IMR-90 (cell line): ENCODE results near the gene JMJD8. TPM values are rescaled to one million over a fixed set of nuclear protein-coding genes. Genes with fewer than 3 reads are reported as not detected.

Source experiments
- ATAC-seq: fragments of 200-7000 bp; cut with Tn5 transposase; 2 replicates; pipeline ENCODE4 v1.9.1; 2020; ENCODE audit warnings: low read depth, mild to moderate bottlenecking, moderate library complexity
- BruUV-seq: library from RNA; stranded (reverse); fragments of 400-500 nt; replicated peaks from 2 replicates; lab custom pipeline; 2021; lab: Mats Ljungman, UMichigan
- CTCF ChIA-PET: fragments of 300-600 bp; formaldehyde crosslinking; extraction: SDS; loops from one replicate; lab custom pipeline; 2021; ENCODE audit warnings: antibody characterized with exemption; lab: Yijun Ruan, JAX
- POLR2A ChIA-PET: fragments of 300-600 bp; sonication (Branson Sonifier 250); formaldehyde crosslinking; loops from one replicate; lab custom pipeline; 2022; ENCODE audit warnings: antibody characterized with exemption; ENCODE audit not compliant: unreplicated experiment; lab: Charles Lee
- DNase-seq: peaks from one replicate; pipeline ENCODE4 v3.0.0; 2013
- H2AFZ ChIP-seq: replicated peaks from 2 replicates; pipeline ENCODE3; 2013; ENCODE audit warnings: low read length, mild to moderate bottlenecking; ENCODE audit not compliant: poor library complexity
- H2AK5ac ChIP-seq: 2 replicates; pipeline ENCODE4 v1.6.1; 2013; ENCODE audit warnings: low read depth, low read length, inconsistent platforms
- H2AK9ac ChIP-seq: replicated peaks from 2 replicates; pipeline ENCODE3; 2013; ENCODE audit warnings: mild to moderate bottlenecking, low read depth, low read length, moderate library complexity; ENCODE audit not compliant: poor library complexity
- H2BK120ac ChIP-seq: 2 replicates; pipeline ENCODE4 v1.6.1; 2013; ENCODE audit warnings: low read depth, low read length, inconsistent platforms
- H2BK15ac ChIP-seq: 3 replicates; pipeline ENCODE4 v1.6.1; 2013; ENCODE audit warnings: low read depth, low read length, inconsistent platforms
- H2BK20ac ChIP-seq: 2 replicates; pipeline ENCODE4 v1.6.1; 2013; ENCODE audit warnings: low read depth, mild to moderate bottlenecking, inconsistent platforms, low read length, moderate library complexity
- H2BK5ac ChIP-seq: 2 replicates; pipeline ENCODE4 v1.6.1; 2013; ENCODE audit warnings: mild to moderate bottlenecking, low read depth, low read length, inconsistent platforms; ENCODE audit not compliant: poor library complexity, severe bottlenecking
- H3K14ac ChIP-seq: replicated peaks from 2 replicates; pipeline ENCODE4 v1.6.1; 2013; ENCODE audit warnings: low read depth, low read length, inconsistent platforms
- H3K18ac ChIP-seq: 2 replicates; pipeline ENCODE4 v1.6.1; 2013; ENCODE audit warnings: low read depth, low read length, control low read depth
- H3K23ac ChIP-seq: 2 replicates; pipeline ENCODE4 v1.6.1; 2013; ENCODE audit warnings: low read depth, low read length, inconsistent platforms
- H3K27ac ChIP-seq: 2 replicates; pipeline ENCODE4 v1.5.1; 2013; ENCODE audit warnings: mild to moderate bottlenecking, control low read depth, low read length; ENCODE audit not compliant: insufficient read depth
- H3K27me3 ChIP-seq: 2 replicates; pipeline ENCODE4 v1.6.1; 2013; ENCODE audit warnings: low read length; ENCODE audit not compliant: control insufficient read depth, insufficient read depth
- H3K36me3 ChIP-seq: 2 replicates; pipeline ENCODE4 v1.6.1; 2013; ENCODE audit warnings: low read length, mixed read lengths; ENCODE audit not compliant: control insufficient read depth, insufficient read depth
- H3K4ac ChIP-seq: 2 replicates; pipeline ENCODE4 v1.6.1; 2013; ENCODE audit warnings: low read depth, low read length, inconsistent platforms
- H3K4me1 ChIP-seq: 2 replicates; pipeline ENCODE4 v1.6.1; 2013; ENCODE audit warnings: low read length, mixed read lengths; ENCODE audit not compliant: control insufficient read depth, insufficient read depth
- H3K4me2 ChIP-seq: 2 replicates; pipeline ENCODE4 v1.6.1; 2013; ENCODE audit warnings: low read depth, mild to moderate bottlenecking, control low read depth, low read length, moderate library complexity
- H3K4me3 ChIP-seq: 2 replicates; pipeline ENCODE4 v1.5.1; 2013; ENCODE audit warnings: low read depth, mild to moderate bottlenecking, control low read depth, low read length, moderate library complexity; ENCODE audit not compliant: insufficient read depth
- H3K56ac ChIP-seq: 2 replicates; pipeline ENCODE4 v1.6.1; 2013; ENCODE audit warnings: low read length, inconsistent platforms; ENCODE audit not compliant: insufficient read depth; ENCODE audit errors: extremely low read depth
- H3K79me1 ChIP-seq, 2 experiments: 2 replicates each; pipeline ENCODE4 v1.6.1; 2013; ENCODE audit warnings: low read length in 2 of 2, inconsistent platforms in 1 of 2, low read depth in 1 of 2
- H3K9ac ChIP-seq: 2 replicates; pipeline ENCODE4 v1.6.1; 2013; ENCODE audit warnings: low read depth, low read length, control low read depth
- H3K9me1 ChIP-seq: 2 replicates; pipeline ENCODE4 v1.6.1; 2013; ENCODE audit warnings: low read length, inconsistent platforms; ENCODE audit not compliant: insufficient read depth
- H3K9me3 ChIP-seq: 2 replicates; pipeline ENCODE4 v1.6.1; 2013; ENCODE audit warnings: low read length; ENCODE audit not compliant: control insufficient read depth, insufficient read depth
- H4K20me1 ChIP-seq: 2 replicates; pipeline ENCODE4 v1.6.1; 2013; ENCODE audit warnings: low read length, inconsistent platforms; ENCODE audit not compliant: insufficient read depth
- H4K5ac ChIP-seq: 2 replicates; pipeline ENCODE4 v1.6.1; 2013; ENCODE audit warnings: mild to moderate bottlenecking, low read depth, low read length, control low read depth
- H4K8ac ChIP-seq, 2 experiments: 2 replicates each; pipeline ENCODE4 v1.6.1; 2013; ENCODE audit warnings: low read depth in 2 of 2, low read length in 2 of 2, control low read depth in 1 of 2, inconsistent platforms in 1 of 2
- H4K91ac ChIP-seq: 2 replicates; pipeline ENCODE4 v1.6.1; 2013; ENCODE audit warnings: low read depth, low read length, inconsistent platforms; ENCODE audit not compliant: insufficient read depth
- CEBPB ChIP-seq: IDR thresholded peaks from 2 replicates; pipeline ENCODE4 v1.6.1; 2012; ENCODE audit warnings: low read depth, low read length, improper control_type of control experiment
- CTCF ChIP-seq: conservative IDR thresholded peaks from 2 replicates; pipeline ENCODE4 v1.5.1; 2012; ENCODE audit warnings: mild to moderate bottlenecking, low read depth, low read length, improper control_type of control experiment
- MAFK ChIP-seq: IDR thresholded peaks from 2 replicates; pipeline ENCODE4 v1.6.1; 2012; ENCODE audit warnings: low read depth, low read length, improper control_type of control experiment
- RCOR1 ChIP-seq: IDR thresholded peaks from 2 replicates; pipeline ENCODE4 v1.6.1; 2012; ENCODE audit warnings: mild to moderate bottlenecking, low read length, improper control_type of control experiment; ENCODE audit not compliant: insufficient replicate concordance
- WGBS, 2 experiments: methylation state at CpG; one replicate each; pipeline versions ENCODE4 v1.1.5 to v1.1.7; 2013; ENCODE audit warnings: missing lambda C conversion rate in 2 of 2; ENCODE audit not compliant: insufficient read length in 1 of 2; ENCODE audit errors: extremely low coverage in 2 of 2; 5-methylcytosine and 5-hydroxymethylcytosine counted together
- dilution Hi-C: fragments of 300-500 bp; cut with HindIII; formaldehyde crosslinking; loops from one replicate; pipeline ENCODE4 v1.14.3; 2018; ENCODE audit warnings: low sequenced_read_pairs; ENCODE audit not compliant: unreplicated experiment
- in situ Hi-C: fragments of 300-500 bp; cut with MboI; formaldehyde crosslinking; loops from 3 replicates; pipeline ENCODE4 v1.14.3; 2019; ENCODE audit warnings: low sequenced_read_pairs, inconsistent platforms, mixed read lengths
- intact Hi-C: fragments of 100-400 bp; cut with micrococcal nuclease; formaldehyde crosslinking; loops from 2 replicates; pipeline ENCODE4 v1.10.0; 2022
- polyA plus RNA-seq, 3 experiments: library from polyadenylated mRNA; depleted of rRNA; stranded (reverse); fragments of >200 nt; gene quantifications; 2 replicates each; pipeline ENCODE4 v1.2.3, GENCODE V29; 2012; ENCODE audit warnings: low replicate concordance in 1 of 3
- total RNA-seq: library from RNA; depleted of rRNA; stranded (reverse); fragments of >200 nt; gene quantifications from 2 replicates; pipeline ENCODE4 v1.2.3, GENCODE V29; 2012

Gene JMJD8
- total and polyA plus RNA-seq, 2 of the 4 experiments (the other 2 are of a cell fraction): 17.7 to 62.5 TPM

- dilution Hi-C loops: no loop called here
- POLR2A ChIA-PET: no interaction called here
Measured at GRCh38 chr16:694863-695354, 10.8 kb upstream of the JMJD8 start.

More at GRCh38 chr16:694863-695354, 10.8 kb upstream of the JMJD8 start:
- Histone ChIP-seq H3K4me2 (no peak overlapping the region), H4K20me1 (peaks cover 4% of the 10 kb centered on the region; the same call in 1 of the 2 replicates), H3K4ac (no peak overlapping the region), H3K79me1 (peaks cover 0 to under 1% of the 10 kb centered on the region in 2 experiments; a peak in 2 of 4 replicates), H3K9ac (no peak overlapping the region), H3K14ac (no peak overlapping the region), H4K91ac (no peak overlapping the region), H3K27ac (no peak overlapping the region), H4K8ac (no peak overlapping the region), H2BK120ac (no peak overlapping the region), H2AK5ac (no peak overlapping the region), H2AK9ac (no peak overlapping the region), H3K9me1 (peaks cover 4% of the 10 kb centered on the region; the same call in 1 of the 2 replicates), H3K23ac (no peak overlapping the region), H3K9me3 (no peaks in the 10 kb centered on the region; the same call in 1 of the 2 replicates), H3K27me3 (peaks cover 56% of the 10 kb centered on the region), H4K5ac (no peak overlapping the region), H3K18ac (no peak overlapping the region), H3K4me3 (no peak overlapping the region), H2AFZ (no peak overlapping the region), H3K4me1 (peaks cover 3% of the 10 kb centered on the region; the same call in 1 of the 2 replicates), H2BK15ac (no peak overlapping the region), H2BK20ac (no peak overlapping the region), H3K36me3 (no peaks in the 10 kb centered on the region), H2BK5ac (no peak overlapping the region), H3K56ac (no peak overlapping the region)
- BruUV-seq: no TSS peak
- intact Hi-C loops: no loop called here
- ATAC-seq (no peak), DNase-seq (no peak)
- no CpG with 5 or more reads among the region's 37 CpGs for WGBS, 2 experiments
- in situ Hi-C loops: no loop called here
- CTCF ChIA-PET: no interaction called here
- TF ChIP-seq CEBPB (no peak), MAFK (no peak), CTCF (no peak), RCOR1 (no peak)
